GM21423 (cell line): ENCODE data around the gene AGFG1.
"Not testable (repeated sequence)": the region's sequence is repeated elsewhere in the genome, so short reads cannot be mapped to it uniquely, and the experiment has no call there.

Experiments used
- ATAC-seq: cut with Tn5 transposase; IDR thresholded peaks from one replicate; pipeline ENCODE4 v1.9.1; 2021; ENCODE audit warnings: mild to moderate bottlenecking, moderate library complexity; ENCODE audit not compliant: unreplicated experiment

Gene AGFG1

GRCh38 chr2:227529871-227530270 is 57.9 kb downstream of the AGFG1 start:
- no peak for ATAC-seq

- peak; percentile 90 for ATAC-seq
Observed at GRCh38 chr2:227534714-227535113, 62.8 kb downstream of the AGFG1 start.

- ATAC-seq = no peak
Observed at GRCh38 chr2:227536445-227536844, 64.5 kb downstream of the AGFG1 start.

GRCh38 chr2:227539465-227539956 is 67.6 kb downstream of the AGFG1 start:
- ATAC-seq = no peak

GRCh38 chr2:227540352-227540751 is 68.4 kb downstream of the AGFG1 start:
- not testable (repeated sequence) for ATAC-seq

GRCh38 chr2:227545990-227546389 is 74.0 kb downstream of the AGFG1 start:
- no peak for ATAC-seq

- ATAC-seq = no peak
Observed at GRCh38 chr2:227551836-227552235, 79.9 kb downstream of the AGFG1 start.

GRCh38 chr2:227562581-227562980 is 90.6 kb downstream of the AGFG1 start:
- no peak for ATAC-seq

GRCh38 chr2:227565080-227565479 is 93.1 kb downstream of the AGFG1 start:
- ATAC-seq = no peak

- no peak for ATAC-seq
Observed at GRCh38 chr2:227566012-227566411, 94.1 kb downstream of the AGFG1 start.

GRCh38 chr2:227568852-227569169 is 96.9 kb downstream of the AGFG1 start:
- no peak for ATAC-seq

GRCh38 chr2:227570615-227571014 is 98.7 kb downstream of the AGFG1 start:
- no peak for ATAC-seq

- no peak for ATAC-seq
Observed at GRCh38 chr2:227576110-227576509, 104.2 kb downstream of the AGFG1 start.

GRCh38 chr2:227576812-227577211 is 104.9 kb downstream of the AGFG1 start:
- ATAC-seq = no peak

GRCh38 chr2:227577555-227577954 is 105.6 kb downstream of the AGFG1 start:
- no peak for ATAC-seq

GRCh38 chr2:227578642-227579041 is 106.7 kb downstream of the AGFG1 start:
- ATAC-seq = no peak

- no peak for ATAC-seq
Observed at GRCh38 chr2:227579791-227580190, 107.8 kb downstream of the AGFG1 start.

- ATAC-seq = no peak
Observed at GRCh38 chr2:227582369-227582768, 110.4 kb downstream of the AGFG1 start.

GRCh38 chr2:227592694-227593387 is 120.9 kb downstream of the AGFG1 start:
- ATAC-seq = peak; percentile 90

GRCh38 chr2:227595797-227596196 is 123.8 kb downstream of the AGFG1 start:
- ATAC-seq = no peak

- ATAC-seq = no peak
Observed at GRCh38 chr2:227597036-227597435, 125.1 kb downstream of the AGFG1 start.

- ATAC-seq = no peak
Observed at GRCh38 chr2:227597998-227598397, 126.0 kb downstream of the AGFG1 start.
